Activated CD4-positive, alpha-beta T cell treated with anti-CD3 and anti-CD28 coated beads, Interleukin-2, amount 50 U/mL, for 1 hour (primary cell): ENCODE results near the gene PCMTD2.

Source experiments
- DNase-seq: peaks from one replicate; pipeline ENCODE4 v3.0.0-alpha.2; 2020

PCMTD2 gene

DNA sequence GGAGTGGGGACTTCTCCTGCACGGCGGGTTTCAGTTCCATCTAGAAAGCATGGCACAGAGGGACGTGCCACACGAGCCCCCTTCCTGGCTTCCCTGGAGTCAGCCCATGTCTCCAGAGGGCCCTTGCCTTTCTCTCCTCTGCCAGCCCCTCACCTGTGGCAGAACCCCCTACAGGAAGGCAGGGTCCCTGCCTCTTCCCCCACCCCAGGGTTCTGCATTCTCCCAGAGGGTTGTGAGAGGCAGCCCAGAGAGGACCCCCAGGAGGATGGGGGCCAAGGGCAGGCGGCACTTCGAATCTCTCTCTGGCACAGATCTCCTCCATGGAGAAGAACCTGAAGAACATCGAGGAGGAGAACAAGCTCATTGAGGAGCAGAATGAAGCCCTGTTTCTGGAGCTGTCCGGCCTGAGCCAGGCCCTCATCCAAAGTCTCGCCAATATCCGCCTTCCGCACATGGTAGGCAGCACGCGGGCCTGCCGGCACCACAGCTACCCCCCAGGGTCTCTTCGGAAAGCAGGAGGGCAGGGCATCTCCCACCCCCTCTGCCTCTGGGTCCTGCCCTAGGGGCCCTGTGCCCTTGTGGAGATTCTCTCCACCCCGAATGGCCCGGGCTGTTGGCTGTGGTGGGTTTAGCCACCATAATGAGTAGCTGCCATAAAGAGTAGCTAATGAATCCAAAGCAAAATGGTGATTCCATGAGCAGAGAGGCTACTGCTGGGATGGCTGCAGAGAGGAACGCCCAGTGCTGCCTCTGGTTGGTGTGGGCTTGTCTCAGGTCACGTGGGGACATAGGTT, 15.9 kb upstream of the PCMTD2 start:
- no peak for DNase-seq

DNA sequence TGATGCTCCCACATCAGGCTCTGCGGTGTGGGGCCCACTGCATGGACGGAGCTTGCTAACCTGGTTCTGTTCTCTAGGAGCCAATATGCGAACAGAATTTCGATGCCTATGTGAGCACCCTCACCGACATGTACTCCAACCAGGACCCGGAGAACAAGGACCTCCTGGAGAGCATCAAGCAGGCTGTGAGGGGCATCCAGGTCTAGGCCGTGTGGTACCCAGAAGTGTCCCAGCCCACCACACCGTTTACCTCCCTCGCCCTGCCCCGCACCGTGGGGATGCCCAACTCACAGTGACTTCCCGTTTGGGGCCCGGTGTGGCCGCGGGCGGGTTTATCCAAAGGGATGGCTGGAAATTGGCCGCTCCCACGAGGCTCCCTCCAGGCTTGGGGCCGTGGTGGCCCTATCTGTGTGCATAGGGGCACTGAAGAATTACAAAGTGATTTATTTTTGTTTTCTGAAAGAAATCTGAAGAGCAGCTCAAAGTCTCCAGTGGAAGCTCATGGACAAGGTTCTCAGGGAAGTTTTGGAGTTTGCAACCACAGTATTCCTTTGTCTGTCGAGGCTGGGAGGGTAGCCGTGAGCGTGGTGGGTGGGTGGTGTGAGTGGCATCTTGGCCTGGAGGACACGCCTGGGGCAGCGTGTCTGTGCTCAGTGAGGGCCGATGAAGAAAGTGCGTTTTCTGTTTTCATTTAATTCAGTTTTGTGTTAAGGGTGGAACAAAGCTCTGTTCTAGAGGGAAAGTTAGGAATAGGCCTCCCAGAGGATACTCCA, 15.1 kb upstream of the PCMTD2 start:
- no peak for DNase-seq

DNA sequence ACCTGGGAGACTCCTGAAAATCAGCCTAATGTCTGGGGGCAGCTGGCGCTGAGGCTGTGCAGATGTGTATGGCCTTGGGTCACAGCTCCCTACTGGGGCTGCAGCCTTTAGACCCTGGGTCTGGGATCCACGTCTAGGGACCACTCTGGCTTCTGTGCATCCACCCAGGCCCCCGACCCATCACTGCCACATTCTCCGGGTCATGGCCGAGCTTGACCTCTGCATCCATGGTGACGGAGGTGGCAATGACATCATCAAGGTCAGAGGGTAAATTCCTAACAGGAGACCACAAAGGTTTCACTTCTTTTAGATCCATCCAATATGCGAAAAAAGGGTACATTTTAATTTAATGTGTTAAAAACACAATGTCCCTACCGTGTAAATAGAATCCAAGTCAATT, 14.5 kb upstream of the PCMTD2 start:
- no peak for DNase-seq

DNA sequence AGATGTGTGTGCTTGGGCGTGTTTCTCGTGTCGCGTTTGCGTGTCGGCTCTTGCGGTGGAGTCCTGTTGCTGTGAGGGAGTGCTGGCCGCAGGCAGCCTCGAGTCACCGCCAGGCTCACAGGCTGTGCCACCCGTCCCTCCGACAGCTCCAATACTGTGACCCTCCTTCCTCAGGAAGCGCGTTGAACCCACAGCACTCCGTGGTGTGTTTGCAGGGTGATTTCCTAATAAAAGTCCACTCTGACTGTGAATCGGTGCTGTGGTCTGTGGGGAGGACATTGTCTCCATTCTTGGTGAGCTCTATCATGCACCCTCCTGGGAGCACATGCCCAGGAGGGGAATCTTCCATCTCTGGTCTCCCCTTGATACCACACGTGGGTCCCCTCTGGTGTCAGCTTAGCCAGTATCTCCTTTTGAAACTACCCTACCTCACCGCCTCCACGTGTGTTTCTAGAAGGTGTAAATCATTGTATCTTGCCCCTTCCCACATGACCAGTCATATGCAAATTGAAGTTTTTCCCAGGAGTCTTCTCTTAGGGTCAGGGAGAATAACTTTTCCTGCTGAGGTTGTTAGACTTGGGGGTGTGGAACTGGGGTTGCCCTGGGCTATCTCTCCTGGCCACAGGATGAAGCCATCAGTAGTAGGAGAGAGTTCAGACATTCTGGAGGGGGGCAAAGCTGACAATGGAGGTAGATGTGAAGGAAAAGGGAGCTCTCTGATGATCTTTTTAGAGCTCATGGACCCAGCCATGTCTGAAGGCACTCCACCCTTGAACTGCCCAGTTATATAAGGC, 13.3 kb upstream of the PCMTD2 start:
- DNase-seq: no peak

DNA sequence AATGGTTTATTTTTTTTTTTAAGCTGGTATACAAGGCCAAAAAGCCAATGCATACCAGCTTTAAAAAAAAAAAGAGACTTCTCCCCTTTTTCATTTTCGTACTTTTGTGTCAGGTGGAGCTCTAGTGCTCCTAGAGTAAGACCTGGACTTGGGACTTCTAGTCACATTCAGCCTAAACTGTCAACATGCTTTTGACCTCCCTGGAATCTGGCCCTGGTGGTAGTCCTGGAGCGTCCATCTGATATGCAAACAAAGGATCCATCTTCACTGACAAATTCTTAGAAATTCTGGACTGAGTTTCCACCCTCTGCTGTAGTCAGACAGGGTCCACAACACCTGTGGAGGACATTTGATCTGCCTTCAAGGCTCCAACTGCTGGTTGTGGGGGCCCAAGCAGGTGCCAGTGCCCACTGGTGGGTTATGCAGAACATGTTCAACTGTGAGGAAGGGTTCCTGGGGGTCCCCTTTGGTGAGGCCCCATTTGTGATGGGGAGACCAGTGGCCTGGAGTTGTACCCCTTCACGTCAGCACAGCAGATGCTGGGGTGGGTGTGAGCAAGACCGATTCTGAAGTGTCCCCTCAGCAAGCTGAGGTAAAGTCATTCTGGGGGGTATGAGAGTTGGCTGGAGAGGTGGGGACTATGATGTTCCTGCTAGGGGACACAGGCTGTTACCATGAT, 12.6 kb upstream of the PCMTD2 start:
- DNase-seq: no peak

DNA sequence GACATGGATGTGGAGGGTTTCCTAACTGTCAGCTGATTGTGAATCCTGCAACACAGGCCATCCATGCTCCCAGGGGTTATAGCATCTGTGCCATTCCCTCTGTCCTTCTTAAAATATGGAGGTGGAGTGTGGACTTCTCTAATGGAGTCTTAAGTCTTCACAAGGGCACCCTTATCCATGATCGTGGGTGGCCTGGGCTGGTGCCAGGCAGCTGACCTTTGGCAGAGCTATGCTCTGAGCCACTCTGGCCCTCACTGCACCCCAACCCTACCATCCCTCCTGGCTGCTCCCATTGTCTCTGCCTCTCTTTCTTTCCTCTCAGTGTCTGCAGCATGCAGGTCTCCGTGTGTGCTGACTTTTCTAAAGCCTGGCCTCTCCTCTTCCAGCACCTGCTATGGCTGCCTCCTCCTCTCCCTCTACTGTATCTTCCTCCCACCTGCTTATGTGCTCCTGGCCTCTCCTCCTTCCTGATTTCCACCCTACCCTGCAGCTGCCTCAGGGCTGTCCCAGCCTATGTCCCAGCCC, 11.2 kb upstream of the PCMTD2 start:
- DNase-seq: no peak

DNA sequence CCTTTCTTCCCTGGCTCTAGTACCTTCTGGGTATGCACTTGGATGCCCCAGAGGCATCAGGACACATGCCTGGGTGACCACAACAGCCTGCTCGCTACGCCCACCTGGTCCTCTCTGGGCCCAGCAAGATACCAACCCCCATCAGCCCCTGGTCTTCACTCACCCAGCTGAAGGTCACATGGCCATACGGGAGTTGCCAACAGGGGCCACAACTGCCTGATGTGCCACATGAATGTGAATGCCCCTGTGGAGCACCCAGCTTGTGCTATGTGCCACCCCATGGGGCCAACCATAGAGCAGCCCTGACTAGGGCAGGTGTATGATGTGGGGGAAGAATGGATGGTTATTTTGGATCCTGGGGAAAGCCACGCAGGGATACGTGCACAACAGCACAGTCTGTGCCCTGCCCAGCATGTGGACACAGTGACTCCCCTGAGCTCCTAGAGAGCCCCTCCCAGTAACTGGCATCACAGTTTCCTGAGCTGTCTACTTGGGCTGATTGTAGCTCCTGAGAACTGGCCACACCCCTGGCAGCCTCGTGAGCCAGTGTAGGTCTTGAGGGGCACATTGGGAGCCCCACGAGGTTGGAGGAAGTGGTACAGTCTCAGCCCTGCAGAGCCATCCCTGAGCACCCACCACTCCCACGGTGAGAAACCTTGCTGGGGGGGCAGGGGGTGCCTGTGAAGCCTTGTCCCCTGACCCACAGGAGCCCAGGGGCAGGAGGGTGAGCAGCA, 10.5 kb upstream of the PCMTD2 start:
- DNase-seq: no peak

DNA sequence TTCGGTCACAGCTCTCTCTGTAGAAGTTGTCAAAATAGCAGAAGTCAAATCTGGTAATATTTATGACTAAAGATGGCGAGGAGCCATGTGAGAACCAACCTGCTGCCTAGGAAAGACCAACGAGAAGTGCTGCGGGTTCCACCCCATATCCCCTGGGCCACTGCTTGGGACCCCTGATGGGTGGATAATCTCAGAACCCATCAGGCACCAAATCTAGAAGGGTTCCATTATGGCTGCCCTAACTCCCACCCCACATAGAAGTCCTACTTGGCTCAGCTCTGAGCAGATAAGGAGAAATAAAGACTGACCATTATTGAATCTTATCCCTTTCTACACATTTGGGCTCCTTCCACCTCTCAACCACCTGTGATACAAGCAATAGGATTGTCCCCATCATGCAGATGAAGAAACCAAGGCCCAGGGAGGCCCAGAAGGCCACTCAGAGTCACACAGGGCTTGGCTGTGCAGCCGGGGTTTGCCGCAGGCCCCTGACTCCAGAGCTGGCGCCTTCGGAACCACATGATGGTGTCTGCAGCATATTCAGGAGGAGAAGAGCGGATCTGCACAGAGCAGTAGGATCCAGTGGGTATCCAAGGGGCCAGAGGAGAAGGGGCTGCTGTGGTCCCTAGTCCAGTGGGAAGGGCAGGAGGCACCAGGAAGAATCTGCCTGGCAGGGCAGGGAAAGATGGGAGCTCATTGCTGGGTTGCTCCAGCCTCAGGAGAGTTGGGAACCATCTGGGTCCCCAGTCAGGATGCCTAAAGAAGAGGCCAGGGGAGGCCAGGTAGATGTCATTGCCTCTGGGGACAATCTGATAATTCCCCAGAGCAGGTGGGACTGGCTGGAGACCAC, 9.6 kb upstream of the PCMTD2 start:
- no peak for DNase-seq

DNA sequence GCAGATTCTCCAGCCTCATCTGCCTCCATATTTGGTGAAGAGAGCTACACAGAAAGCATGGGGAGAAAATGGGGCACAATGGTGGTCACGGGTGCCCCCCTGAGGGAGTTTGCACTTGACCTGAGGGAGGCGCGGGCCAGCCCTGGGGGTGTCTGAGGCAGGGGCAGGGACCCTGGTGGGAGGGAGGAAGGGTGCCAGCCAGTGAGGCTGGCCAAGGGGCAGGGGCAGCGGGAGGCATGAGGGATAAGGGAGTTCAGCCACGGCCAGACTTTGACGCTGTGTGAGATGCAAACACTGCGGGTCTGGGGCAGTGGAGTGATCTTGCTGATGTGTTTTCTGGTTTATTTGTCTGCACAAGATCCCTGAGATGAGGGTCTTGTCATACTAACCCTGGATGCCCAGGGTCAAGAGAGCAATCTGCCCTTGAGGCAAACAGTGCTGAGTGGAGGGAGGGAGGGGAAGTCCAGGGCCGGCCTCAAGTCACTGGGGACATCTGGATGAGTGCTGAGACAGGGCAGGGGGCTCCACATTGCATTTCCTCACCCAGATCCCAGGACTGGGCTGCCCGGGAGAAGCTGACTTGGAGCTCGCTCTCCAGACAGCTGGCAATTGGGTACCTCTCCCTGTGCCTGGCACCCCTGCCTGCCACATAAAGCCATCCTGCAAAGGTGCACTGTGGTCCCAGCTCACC, 8.8 kb upstream of the PCMTD2 start:
- DNase-seq: no peak

DNA sequence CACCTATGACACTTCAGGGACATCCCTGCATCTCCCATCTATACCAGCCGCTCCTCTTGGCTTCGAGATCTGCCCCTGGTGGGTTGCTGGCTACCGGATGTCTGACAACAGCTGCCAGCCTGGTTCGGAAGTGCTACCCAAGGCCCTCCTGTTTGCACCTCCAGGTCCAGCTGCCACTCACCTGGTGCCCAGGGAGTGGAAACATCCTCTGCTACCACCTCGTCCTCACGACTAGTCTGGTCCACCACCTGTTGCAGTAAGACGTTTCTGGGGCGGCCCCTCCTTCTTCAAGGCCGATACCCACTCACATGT, 8.3 kb upstream of the PCMTD2 start:
- DNase-seq: no peak

DNA sequence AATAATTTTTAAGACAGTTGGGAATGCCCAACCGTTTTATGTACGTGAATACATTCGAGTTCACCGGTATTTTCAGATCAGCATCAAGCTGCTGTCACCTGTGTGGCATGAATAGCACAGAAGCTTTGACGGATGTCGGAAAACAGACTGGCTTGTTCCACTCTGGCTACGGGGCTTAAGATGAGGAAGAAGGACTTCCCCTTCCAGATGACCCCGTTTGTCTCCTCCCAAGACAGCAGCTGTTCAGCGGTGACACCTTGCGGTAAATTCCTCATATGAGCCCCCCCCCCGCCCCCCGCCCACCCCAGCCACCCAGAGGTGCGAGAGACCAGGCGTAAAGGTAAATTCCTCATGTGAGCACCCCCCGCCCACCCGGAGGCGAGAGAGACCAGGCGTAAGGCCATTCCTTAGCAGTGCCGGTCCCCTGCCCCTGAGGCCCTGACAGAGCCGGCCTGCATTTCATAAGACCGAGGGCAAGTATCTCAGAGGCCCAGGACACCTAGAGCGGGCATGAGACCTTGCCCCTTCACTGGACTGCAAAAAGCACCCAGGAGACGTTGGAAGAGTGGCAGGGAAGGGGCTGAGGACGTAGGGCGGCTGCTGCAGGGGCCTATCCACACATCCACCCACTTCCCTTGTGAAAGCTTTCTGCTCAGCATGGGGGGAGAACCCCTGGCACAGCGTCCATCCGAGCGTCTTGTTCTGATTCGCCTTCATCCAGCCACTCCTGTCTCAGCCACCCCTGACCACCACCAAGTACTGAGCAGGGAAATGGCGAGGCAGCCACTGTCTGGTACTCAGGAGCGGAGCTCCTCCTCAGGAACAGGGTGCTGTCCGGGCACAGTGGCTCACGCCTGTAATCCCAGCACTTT, 7.3 kb upstream of the PCMTD2 start:
- no peak for DNase-seq

DNA sequence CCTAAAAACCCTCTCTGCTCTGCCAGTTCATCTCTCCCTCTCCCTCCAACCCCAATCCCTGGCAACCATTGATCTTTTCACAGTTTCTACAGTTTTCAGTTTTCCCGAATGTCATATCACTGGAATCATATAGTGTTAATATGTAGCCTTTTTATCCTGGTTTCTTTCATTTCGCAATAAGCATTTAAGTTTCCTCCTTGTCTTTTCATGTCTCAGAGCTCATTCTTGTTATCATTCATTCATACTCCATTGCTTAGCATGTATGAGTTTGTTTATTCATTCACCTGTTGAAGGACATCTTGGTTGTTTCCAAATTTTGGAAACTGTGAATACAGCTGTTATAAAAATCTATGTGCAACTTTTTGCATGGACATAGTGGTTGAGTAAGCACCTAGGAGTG, 5.5 kb upstream of the PCMTD2 start:
- no peak for DNase-seq

DNA sequence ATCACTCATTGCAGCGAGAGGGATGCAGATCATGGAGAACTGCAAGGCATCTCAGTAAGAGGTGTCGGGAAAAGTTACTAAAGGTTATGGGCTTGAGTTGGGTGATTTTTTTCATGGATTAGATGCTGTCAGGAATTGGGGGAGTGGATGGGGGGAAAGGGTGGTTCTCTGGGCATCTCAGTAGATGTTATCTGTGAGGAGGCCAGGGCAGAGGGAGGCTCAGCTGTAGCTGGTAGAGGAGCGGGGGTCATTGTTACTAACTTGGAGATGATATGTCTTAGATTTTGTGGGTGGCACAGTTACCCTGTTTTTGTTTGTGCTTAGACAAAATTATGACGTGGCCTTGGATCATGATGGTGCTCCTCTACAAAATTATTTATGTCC, 2.6 kb upstream of the PCMTD2 start:
- no peak for DNase-seq

DNA sequence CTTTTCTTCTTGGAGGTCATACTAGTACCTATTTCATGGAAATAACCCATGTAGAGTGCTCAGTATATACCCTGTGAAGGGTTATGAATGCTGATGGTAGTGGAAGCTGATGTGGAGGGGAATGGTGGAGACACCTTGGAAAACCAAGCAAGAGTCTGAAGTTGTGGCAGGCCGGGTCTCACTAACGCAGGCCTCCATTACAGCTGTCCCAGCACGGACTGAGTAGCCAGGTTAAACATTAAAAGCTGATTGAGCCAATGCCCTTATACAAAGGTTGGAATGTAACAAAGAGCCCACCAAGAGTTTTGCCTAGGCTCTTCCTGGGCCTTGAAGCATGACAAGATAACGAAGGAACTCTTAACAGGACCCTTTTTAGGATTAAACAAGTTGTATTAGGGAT, 2.1 kb upstream of the PCMTD2 start:
- DNase-seq: no peak

DNA sequence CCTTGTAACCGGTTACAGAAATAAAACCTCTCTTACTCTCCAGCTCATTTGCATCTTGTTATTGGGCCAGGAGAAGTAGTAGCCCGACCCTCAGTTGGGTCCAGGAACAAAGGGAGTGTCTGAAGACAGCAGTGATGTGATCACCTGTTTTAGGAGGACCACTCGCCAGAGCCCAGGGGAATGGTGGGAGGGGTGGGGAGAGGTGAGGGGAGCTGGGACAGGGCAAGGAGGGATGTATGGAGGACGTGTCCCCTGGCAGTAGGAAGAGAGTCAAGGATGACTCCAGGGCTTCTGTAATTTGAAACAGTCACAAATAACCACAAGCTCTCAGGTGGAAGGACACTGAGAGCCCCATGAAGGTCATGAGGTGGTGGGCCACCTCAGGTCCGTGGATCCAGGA, 1.4 kb upstream of the PCMTD2 start:
- no peak for DNase-seq

DNA sequence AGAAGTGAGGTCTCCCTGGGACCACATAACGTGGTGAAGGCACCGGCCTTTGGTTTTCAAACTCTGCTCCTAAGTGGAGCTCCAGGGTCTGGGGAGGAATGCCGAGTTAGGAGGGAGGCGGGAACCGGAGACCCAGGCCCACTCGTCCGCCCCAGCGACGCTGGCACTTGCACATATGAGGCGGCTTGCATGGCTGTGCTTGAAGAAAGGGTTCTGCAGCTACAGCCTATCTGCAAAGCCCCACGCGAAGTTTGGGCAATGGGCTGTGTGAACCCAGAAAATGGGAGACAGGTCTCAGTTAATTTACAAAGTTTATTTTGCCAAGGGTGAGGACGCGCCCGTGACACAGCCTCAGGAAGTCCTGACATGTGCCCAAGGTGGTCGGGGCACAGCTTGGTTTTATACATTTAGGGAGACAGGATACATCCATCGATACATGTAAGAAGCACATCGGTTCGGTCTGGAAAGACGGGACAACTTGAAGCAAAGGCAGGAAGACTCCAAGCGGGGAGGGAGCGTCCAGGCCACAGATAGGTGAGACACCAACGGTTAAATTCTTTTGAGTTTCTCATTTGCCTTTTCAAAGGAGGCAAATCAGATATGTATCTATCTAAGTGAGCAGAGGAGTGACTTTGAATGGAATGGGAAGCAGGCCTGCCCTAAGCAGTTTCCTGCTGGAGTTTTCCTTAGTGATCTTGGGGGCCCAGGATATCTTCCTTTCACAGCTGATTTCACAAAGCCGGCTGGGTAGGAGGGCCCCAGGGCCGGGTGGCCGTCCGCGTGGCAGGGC, 782 bp upstream of the PCMTD2 start:
- no peak for DNase-seq

DNA sequence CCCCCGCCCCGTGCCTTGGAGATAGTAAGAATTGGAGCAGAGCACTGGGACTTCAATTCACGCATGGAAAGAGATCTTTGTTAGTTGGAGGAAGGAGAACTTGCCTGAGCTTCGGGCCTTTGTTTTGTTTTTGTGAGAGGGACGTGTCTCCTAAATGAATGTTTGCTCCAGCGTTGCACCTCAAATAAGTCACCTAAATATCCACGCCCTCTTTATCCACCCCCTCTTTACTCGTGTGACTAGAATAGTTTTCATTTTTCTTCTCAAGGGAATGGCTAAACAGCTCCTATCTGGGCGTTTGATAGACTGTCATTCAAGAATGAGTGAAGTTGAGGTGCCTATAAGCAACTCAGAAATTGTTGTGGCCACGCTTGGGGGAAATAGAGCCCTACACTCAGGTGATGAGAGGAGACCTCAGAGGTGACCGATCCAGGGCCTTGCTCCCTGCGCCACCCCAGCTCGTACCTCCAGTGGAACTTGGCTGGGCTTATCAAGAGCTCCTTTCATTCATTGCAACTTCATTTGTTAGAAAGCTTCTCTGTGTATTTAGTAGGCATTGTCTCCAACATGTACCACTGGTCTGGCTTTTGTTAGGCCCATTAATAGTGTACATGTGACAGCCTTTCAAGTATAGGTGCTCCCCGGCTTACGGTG, 861 bp downstream of the PCMTD2 start:
- DNase-seq: no peak

DNA sequence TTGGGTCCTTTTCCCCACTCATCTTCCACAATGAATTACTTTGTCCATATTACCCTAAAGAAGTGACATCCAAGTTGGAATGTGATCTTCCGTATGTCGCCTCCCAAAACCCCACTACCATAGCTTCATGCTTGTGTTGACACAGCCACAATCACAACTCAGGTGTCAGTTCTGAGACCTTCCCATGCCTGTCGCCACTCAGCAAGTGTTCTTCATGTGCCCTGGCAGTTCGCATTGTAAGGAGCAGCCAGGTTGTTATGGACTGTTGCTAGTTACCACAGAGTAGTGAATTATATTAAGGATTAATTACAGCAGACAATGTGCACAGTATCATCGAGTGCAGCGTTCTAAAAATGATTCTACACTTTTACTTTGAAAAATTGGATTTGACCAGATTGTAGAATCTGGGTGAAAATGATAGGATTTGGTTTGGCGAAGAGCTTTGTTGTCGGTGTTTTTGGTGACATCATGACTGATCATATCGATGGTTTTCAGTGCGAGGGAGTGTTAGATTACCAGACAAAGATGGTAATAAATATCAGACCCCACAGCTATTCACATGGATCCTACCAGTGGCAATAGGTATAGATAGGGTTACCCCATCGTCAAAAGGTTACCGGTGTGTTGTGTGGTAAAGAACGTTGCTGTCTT, 1.7 kb downstream of the PCMTD2 start:
- no peak for DNase-seq
